OCI-LY1 (cell line): ENCODE results near the gene FRAS1.
"Not testable (repeated sequence)": the region's sequence is repeated elsewhere in the genome, so short reads cannot be mapped to it uniquely, and the experiment has no call there.

Experiments used
- H2AFZ ChIP-seq: fragments of 200-600 bp; sonication (generic), shearing (Covaris generic); 2 replicates; pipeline ENCODE4 v1.6.0; 2014; ENCODE audit warnings: antibody characterized with exemption, mild to moderate bottlenecking, low read length
- H3F3A ChIP-seq: fragments of 200-600 bp; sonication (generic), shearing (Covaris generic); 2 replicates; pipeline ENCODE4 v1.6.0; 2014; ENCODE audit warnings: mild to moderate bottlenecking, antibody characterized with exemption, low read length, moderate library complexity; ENCODE audit not compliant: insufficient read depth
- H3K27ac ChIP-seq: fragments of 200-600 bp; sonication (generic); 2 replicates; pipeline ENCODE4 v1.5.1; 2014; ENCODE audit warnings: low read length, mixed run types, mild to moderate bottlenecking, low read depth; ENCODE audit not compliant: poor library complexity, severe bottlenecking
- H3K27me3 ChIP-seq: fragments of 200-600 bp; sonication (generic); 2 replicates; pipeline ENCODE4 v1.6.0; 2014; ENCODE audit warnings: antibody characterized with exemption, mild to moderate bottlenecking, low read length, moderate library complexity; ENCODE audit not compliant: insufficient read depth
- H3K36me3 ChIP-seq: fragments of 200-600 bp; sonication (generic); 2 replicates; pipeline ENCODE4 v1.6.1; 2014; ENCODE audit warnings: mild to moderate bottlenecking, antibody characterized with exemption, low read length, moderate library complexity, mixed read lengths; ENCODE audit not compliant: insufficient read depth
- H3K4me1 ChIP-seq: fragments of 200-600 bp; sonication (generic); 2 replicates; pipeline ENCODE4 v1.5.1; 2014; ENCODE audit warnings: mild to moderate bottlenecking, low read length, moderate library complexity; ENCODE audit not compliant: insufficient read depth, severe bottlenecking
- H3K4me2 ChIP-seq: fragments of 200-600 bp; sonication (generic), shearing (Covaris generic); 2 replicates; pipeline ENCODE4 v1.6.1; 2014; ENCODE audit warnings: low read length
- H3K4me3 ChIP-seq: fragments of 200-600 bp; sonication (generic); 2 replicates; pipeline ENCODE4 v1.5.1; 2014; ENCODE audit warnings: low read length, low read depth, mild to moderate bottlenecking, mixed read lengths; ENCODE audit not compliant: poor library complexity, severe bottlenecking
- H3K79me2 ChIP-seq: fragments of 200-600 bp; shearing (Covaris generic); 2 replicates; pipeline ENCODE4 v1.6.1; 2016; ENCODE audit warnings: mixed run types, low read length, mixed read lengths; ENCODE audit not compliant: insufficient read depth
- H3K9ac ChIP-seq: fragments of 200-600 bp; sonication (generic), shearing (Covaris generic); 2 replicates; pipeline ENCODE4 v1.6.1; 2014; ENCODE audit warnings: mild to moderate bottlenecking, low read length, mixed read lengths
- H3K9me2 ChIP-seq: fragments of 200-600 bp; sonication (generic), shearing (Covaris generic); 2 replicates; pipeline ENCODE4 v1.6.1; 2014; ENCODE audit warnings: low read depth, mild to moderate bottlenecking, low read length, mixed read lengths
- H3K9me3 ChIP-seq: fragments of 200-600 bp; shearing (Covaris generic); 2 replicates; pipeline ENCODE4 v1.6.1; 2014; ENCODE audit warnings: low read length, mixed read lengths
- H4K20me1 ChIP-seq: fragments of 200-600 bp; sonication (generic), shearing (Covaris generic); 2 replicates; pipeline ENCODE4 v1.6.0; 2016; ENCODE audit warnings: mild to moderate bottlenecking, low read length; ENCODE audit not compliant: insufficient read depth
- CTCF ChIP-seq: fragments of 200-600 bp; sonication (generic), shearing (Covaris generic); IDR thresholded peaks from 2 replicates; pipeline ENCODE4 v1.5.1; 2017; ENCODE audit warnings: mild to moderate bottlenecking, antibody characterized with exemption, low read length, moderate library complexity, mixed read lengths
- EZH2 ChIP-seq: fragments of 200-600 bp; sonication (generic), shearing (Covaris generic); IDR thresholded peaks from 2 replicates; pipeline ENCODE4 v1.8.0; 2017; ENCODE audit warnings: borderline replicate concordance, mixed run types, mild to moderate bottlenecking, antibody characterized with exemption, low read length, moderate library complexity, mixed read lengths

FRAS1 gene

DNA sequence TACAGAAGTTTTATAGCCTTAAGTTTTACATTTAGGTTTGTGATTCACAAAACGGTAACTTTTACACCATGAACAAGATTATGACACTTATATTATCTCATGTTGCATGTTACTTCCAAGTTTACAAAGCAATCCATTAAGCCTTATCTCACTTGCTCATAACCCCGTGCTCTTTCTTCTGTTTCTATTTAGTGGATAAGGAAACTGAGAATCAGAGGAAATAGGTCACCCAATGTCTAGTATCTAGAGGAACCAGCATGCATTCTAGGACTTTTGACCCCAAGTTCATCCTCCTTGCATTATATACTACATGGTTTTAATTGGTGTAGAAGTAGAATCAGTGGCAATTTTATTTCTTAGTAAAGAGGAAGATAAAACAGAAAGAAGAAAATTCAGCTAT, 427.5 kb downstream of the FRAS1 start:
- Histone ChIP-seq H2AFZ (no peak overlapping the region), H3K4me2 (no peak overlapping the region), H3K4me3 (no peak overlapping the region), H3K9me3 (no peaks in the 10 kb centered on the region), H3K9ac (no peak overlapping the region), H3K9me2 (no peaks in the 10 kb centered on the region), H3K27me3 (no peaks in the 10 kb centered on the region), H3K36me3 (no peaks in the 10 kb centered on the region), H4K20me1 (no peaks in the 10 kb centered on the region), H3K79me2 (no peaks in the 10 kb centered on the region), H3K4me1 (no peaks in the 10 kb centered on the region), H3K27ac (no peak overlapping the region), H3F3A (no peaks in the 10 kb centered on the region)
- no peak for TF ChIP-seq EZH2
- TF ChIP-seq CTCF, result no peak

- H3K79me2 ChIP-seq, result no peaks in the 10 kb centered on the region
- no peak for TF ChIP-seq CTCF
- no peak for TF ChIP-seq EZH2
Measured at GRCh38 chr4:78493731-78494130, 436.6 kb downstream of the FRAS1 start.

GRCh38 chr4:78496021-78496643, 439.0 kb downstream of the FRAS1 start:
- Histone ChIP-seq H4K20me1 (no peaks in the 10 kb centered on the region), H3K79me2 (no peaks in the 10 kb centered on the region)

More at GRCh38 chr4:78493731-78494130, 436.6 kb downstream of the FRAS1 start:
- no peak overlapping the region for H3K27ac ChIP-seq
- H3K9me2 ChIP-seq, result no peaks in the 10 kb centered on the region
- no peaks in the 10 kb centered on the region for H3K4me1 ChIP-seq
- H3K27me3 ChIP-seq, result no peaks in the 10 kb centered on the region
- no peak overlapping the region for H3K4me3 ChIP-seq
- no peaks in the 10 kb centered on the region for H4K20me1 ChIP-seq
- no peaks in the 10 kb centered on the region for H3K9me3 ChIP-seq
- no peaks in the 10 kb centered on the region for H3K36me3 ChIP-seq
- H3F3A ChIP-seq, result no peaks in the 10 kb centered on the region
- H3K4me2 ChIP-seq, result no peak overlapping the region
- H2AFZ ChIP-seq, result no peak overlapping the region
- H3K9ac ChIP-seq, result no peak overlapping the region

DNA sequence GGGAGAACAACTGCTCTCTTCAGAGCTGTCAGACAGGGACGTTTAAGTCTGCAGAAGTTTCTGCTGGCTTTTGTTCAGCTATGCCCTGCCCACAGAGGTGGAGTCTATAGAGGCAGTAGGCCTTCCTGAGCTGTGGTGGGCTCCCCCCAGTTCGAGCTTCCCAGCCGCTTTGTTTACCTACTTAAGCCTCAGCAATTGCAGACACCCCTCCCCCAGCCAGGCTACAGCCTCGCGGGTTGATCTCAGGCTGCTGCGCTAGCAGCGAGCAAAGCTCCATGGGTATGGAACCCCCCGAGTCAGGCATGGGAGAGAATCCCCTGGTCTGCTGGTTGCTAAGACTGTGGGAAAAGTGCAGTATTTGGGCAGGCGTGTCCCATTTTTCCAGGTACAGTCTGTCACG, 449.1 kb downstream of the FRAS1 start:
- not testable (repeated sequence) for H3K4me2 ChIP-seq, H3K4me1 ChIP-seq, H2AFZ ChIP-seq, H3K36me3 ChIP-seq, H3K9me3 ChIP-seq, H3K79me2 ChIP-seq, H3F3A ChIP-seq, H4K20me1 ChIP-seq, H3K27ac ChIP-seq, H3K27me3 ChIP-seq, H3K9ac ChIP-seq, H3K9me2 ChIP-seq, H3K4me3 ChIP-seq

More at GRCh38 chr4:78496021-78496643, 439.0 kb downstream of the FRAS1 start:
- Histone ChIP-seq H3K4me2 (no peak overlapping the region), H3K27me3 (no peaks in the 10 kb centered on the region), H3K27ac (no peak overlapping the region), H3F3A (no peaks in the 10 kb centered on the region), H3K9me3 (no peaks in the 10 kb centered on the region), H3K9ac (no peak overlapping the region), H3K36me3 (no peaks in the 10 kb centered on the region), H2AFZ (no peak overlapping the region), H3K4me3 (no peak overlapping the region), H3K4me1 (no peaks in the 10 kb centered on the region), H3K9me2 (no peaks in the 10 kb centered on the region)
- no peak for TF ChIP-seq CTCF
- TF ChIP-seq EZH2, result no peak
